ENCODE data around the gene HAAO.

HAAO gene

GRCh38 chr2:42793334-42794270, 1.2 kb upstream of the HAAO start:
- no peak for DNase-seq (ENCODE audit: extremely low spot score)
- ChIA-PET CTCF (no interaction called here), POLR2A (no interaction called here)
- TF ChIP-seq HDGF (IDR thresholded peaks at IDR 0.05; ENCODE audit: borderline replicate concordance) (no peak), CTBP1 (IDR thresholded peaks at IDR 0.05; ENCODE audit: borderline replicate concordance) (no peak), BHLHE40 (IDR thresholded peaks at IDR 0.05; ENCODE audit: borderline replicate concordance) (no peak), FOXK2 (IDR thresholded peaks at IDR 0.05) (no peak), L3MBTL2 (conservative IDR thresholded peaks at IDR 0.05) (no peak), FOXA1 (IDR thresholded peaks at IDR 0.05) (no peak), ARNT (IDR thresholded peaks at IDR 0.05) (no peak), LEF1 (IDR thresholded peaks at IDR 0.05; ENCODE audit: borderline replicate concordance) (no peak), NFRKB (IDR thresholded peaks at IDR 0.05) (no peak), FOXM1 (IDR thresholded peaks at IDR 0.05; ENCODE audit: borderline replicate concordance) (no peak), SP1 (IDR thresholded peaks at IDR 0.05) (no peak), TARDBP (IDR thresholded peaks at IDR 0.05) (no peak), ZNF384 (IDR thresholded peaks at IDR 0.05) (no peak), ELF4 (IDR thresholded peaks at IDR 0.05) (no peak), SUZ12 (IDR thresholded peaks at IDR 0.05) (no peak)
- TF ChIP-seq, protein P1, sequence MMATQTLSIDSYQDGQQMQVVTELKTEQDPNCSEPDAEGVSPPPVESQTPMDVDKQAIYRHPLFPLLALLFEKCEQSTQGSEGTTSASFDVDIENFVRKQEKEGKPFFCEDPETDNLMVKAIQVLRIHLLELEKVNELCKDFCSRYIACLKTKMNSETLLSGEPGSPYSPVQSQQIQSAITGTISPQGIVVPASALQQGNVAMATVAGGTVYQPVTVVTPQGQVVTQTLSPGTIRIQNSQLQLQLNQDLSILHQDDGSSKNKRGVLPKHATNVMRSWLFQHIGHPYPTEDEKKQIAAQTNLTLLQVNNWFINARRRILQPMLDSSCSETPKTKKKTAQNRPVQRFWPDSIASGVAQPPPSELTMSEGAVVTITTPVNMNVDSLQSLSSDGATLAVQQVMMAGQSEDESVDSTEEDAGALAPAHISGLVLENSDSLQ (IDR thresholded peaks at IDR 0.05): no peak

- no peak for DNase-seq (ENCODE audit: extremely low spot score)
- TF ChIP-seq SP1 (IDR thresholded peaks at IDR 0.05) (no peak), FOXM1 (IDR thresholded peaks at IDR 0.05; ENCODE audit: borderline replicate concordance) (no peak), CTBP1 (IDR thresholded peaks at IDR 0.05; ENCODE audit: borderline replicate concordance) (no peak), FOXA1 (IDR thresholded peaks at IDR 0.05) (no peak), TARDBP (IDR thresholded peaks at IDR 0.05) (no peak), LEF1 (IDR thresholded peaks at IDR 0.05; ENCODE audit: borderline replicate concordance) (no peak), L3MBTL2 (conservative IDR thresholded peaks at IDR 0.05) (no peak), NFRKB (IDR thresholded peaks at IDR 0.05) (no peak), FOXK2 (IDR thresholded peaks at IDR 0.05) (no peak), BHLHE40 (IDR thresholded peaks at IDR 0.05; ENCODE audit: borderline replicate concordance) (no peak), ELF4 (IDR thresholded peaks at IDR 0.05) (no peak)
- TF ChIP-seq, protein P1 (IDR thresholded peaks at IDR 0.05): no peak
- ChIA-PET CTCF (no interaction called here), POLR2A (no interaction called here)
Observed at GRCh38 chr2:42792087-42792582, 248 bp downstream of the HAAO start.

DNA sequence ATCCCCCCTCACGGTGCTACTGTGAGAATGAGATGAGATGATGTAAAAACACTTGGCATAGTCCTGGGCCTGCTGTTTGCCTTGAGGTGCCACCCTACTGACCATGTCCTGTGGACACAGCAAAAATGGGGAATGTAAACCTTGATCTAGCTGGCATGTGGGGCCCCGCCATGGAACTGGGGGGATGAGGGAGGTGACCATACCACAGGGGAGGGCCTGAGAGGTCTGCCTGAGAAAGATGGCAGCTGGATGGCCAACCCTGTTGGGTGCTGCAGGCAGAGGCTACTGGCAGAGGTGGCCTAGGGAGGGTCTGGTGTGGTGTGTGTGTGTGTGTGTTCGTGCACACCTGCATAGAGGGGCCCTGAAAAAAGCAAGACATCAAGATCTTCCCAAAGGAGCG, 777 bp downstream of the HAAO start:
- CTCF ChIA-PET: no interaction called here
- no peak for TF ChIP-seq HDGF (IDR thresholded peaks at IDR 0.05; ENCODE audit: borderline replicate concordance)
- TF ChIP-seq ZNF384 (IDR thresholded peaks at IDR 0.05): no peak
- TF ChIP-seq, protein P1 (IDR thresholded peaks at IDR 0.05): no peak
- TF ChIP-seq NFRKB (IDR thresholded peaks at IDR 0.05): no peak
- TF ChIP-seq FOXK2 (IDR thresholded peaks at IDR 0.05): no peak
- TF ChIP-seq TARDBP (IDR thresholded peaks at IDR 0.05): no peak
- no peak for TF ChIP-seq ARNT (IDR thresholded peaks at IDR 0.05)
- TF ChIP-seq BHLHE40 (IDR thresholded peaks at IDR 0.05; ENCODE audit: borderline replicate concordance): no peak
- no peak for TF ChIP-seq SUZ12 (IDR thresholded peaks at IDR 0.05)
- no peak for TF ChIP-seq ELF4 (IDR thresholded peaks at IDR 0.05)
- no peak for TF ChIP-seq CTBP1 (IDR thresholded peaks at IDR 0.05; ENCODE audit: borderline replicate concordance)
- no peak for TF ChIP-seq FOXM1 (IDR thresholded peaks at IDR 0.05; ENCODE audit: borderline replicate concordance)
- no peak for TF ChIP-seq L3MBTL2 (conservative IDR thresholded peaks at IDR 0.05)
- TF ChIP-seq FOXA1 (IDR thresholded peaks at IDR 0.05): no peak
- TF ChIP-seq LEF1 (IDR thresholded peaks at IDR 0.05; ENCODE audit: borderline replicate concordance): no peak
- no peak for TF ChIP-seq SP1 (IDR thresholded peaks at IDR 0.05)
- no peak for DNase-seq (ENCODE audit: extremely low spot score)
- POLR2A ChIA-PET: no interaction called here

- CTCF ChIA-PET: no interaction called here
- TF ChIP-seq ELF4 (IDR thresholded peaks at IDR 0.05) (no peak), NFRKB (IDR thresholded peaks at IDR 0.05) (no peak), SP1 (IDR thresholded peaks at IDR 0.05) (no peak), SUZ12 (IDR thresholded peaks at IDR 0.05) (no peak), HDGF (IDR thresholded peaks at IDR 0.05; ENCODE audit: borderline replicate concordance) (no peak), L3MBTL2 (conservative IDR thresholded peaks at IDR 0.05) (no peak), ARNT (IDR thresholded peaks at IDR 0.05) (no peak), CTBP1 (IDR thresholded peaks at IDR 0.05; ENCODE audit: borderline replicate concordance) (no peak), TARDBP (IDR thresholded peaks at IDR 0.05) (no peak), BHLHE40 (IDR thresholded peaks at IDR 0.05; ENCODE audit: borderline replicate concordance) (no peak), FOXM1 (IDR thresholded peaks at IDR 0.05; ENCODE audit: borderline replicate concordance) (no peak), LEF1 (IDR thresholded peaks at IDR 0.05; ENCODE audit: borderline replicate concordance) (no peak), FOXA1 (IDR thresholded peaks at IDR 0.05) (no peak), ZNF384 (IDR thresholded peaks at IDR 0.05) (no peak), FOXK2 (IDR thresholded peaks at IDR 0.05) (no peak)
- TF ChIP-seq, protein P1 (IDR thresholded peaks at IDR 0.05): no peak
- DNase-seq (ENCODE audit: extremely low spot score): no peak
- POLR2A ChIA-PET: no interaction called here
Observed at GRCh38 chr2:42789751-42790150, 2.6 kb downstream of the HAAO start.

DNA sequence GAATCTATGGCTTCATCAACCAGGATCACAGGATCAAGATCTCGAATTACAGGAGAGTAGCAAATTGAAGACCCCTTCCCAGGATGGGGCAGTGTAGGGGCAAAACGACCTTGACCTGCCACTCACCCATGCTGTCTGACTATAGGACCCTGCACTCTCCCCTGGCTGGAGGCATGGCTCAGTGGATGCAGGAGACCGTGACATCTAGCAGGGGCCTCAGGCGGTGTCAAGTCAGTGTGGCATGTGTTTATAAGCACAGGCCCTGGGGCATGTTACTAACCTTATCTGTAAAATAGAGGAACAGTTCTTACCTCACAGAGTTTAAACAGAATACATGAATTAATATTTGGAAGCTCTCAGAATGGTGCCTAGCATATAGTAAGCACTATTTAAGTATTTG, 3.5 kb downstream of the HAAO start:
- ChIA-PET POLR2A (no interaction called here), CTCF (no interaction called here)
- TF ChIP-seq CTBP1 (IDR thresholded peaks at IDR 0.05; ENCODE audit: borderline replicate concordance) (no peak), LEF1 (IDR thresholded peaks at IDR 0.05; ENCODE audit: borderline replicate concordance) (no peak), SUZ12 (IDR thresholded peaks at IDR 0.05) (no peak), SP1 (IDR thresholded peaks at IDR 0.05) (no peak)
- no peak for DNase-seq (ENCODE audit: extremely low spot score)
